PC-9 (cell line): ENCODE data around the gene ISG15. TPM values are rescaled to one million over a fixed set of nuclear protein-coding genes. Genes with fewer than 3 reads are reported as not detected.

Experiments
- BruUV-seq: library from RNA; stranded (reverse); fragments of 400-500 nt; replicated peaks from 2 replicates; lab custom pipeline; 2021; lab: Mats Ljungman, UMichigan
- CTCF ChIA-PET: fragments of 300-600 bp; sonication (Branson Sonifier 250); formaldehyde crosslinking; loops from one replicate; lab custom pipeline; 2022; ENCODE audit warnings: antibody characterized with exemption; lab: Charles Lee
- POLR2A ChIA-PET: fragments of 300-600 bp; sonication (Branson Sonifier 250); formaldehyde crosslinking; loops from one replicate; lab custom pipeline; 2022; ENCODE audit warnings: antibody characterized with exemption; ENCODE audit not compliant: unreplicated experiment; lab: Charles Lee
- DNase-seq, 2 experiments: peaks; one replicate each; pipeline versions ENCODE4 v3.0.0 to v3.0.0-alpha.2; 2015 to 2022; ENCODE audit warnings: mixed read lengths in 1 of 2
- H2AFZ ChIP-seq: fragments of 200-600 bp; sonication (generic); 2 replicates; pipeline ENCODE4 v1.8.1; 2017; ENCODE audit warnings: antibody characterized with exemption
- H3F3A ChIP-seq: fragments of 200-600 bp; sonication (generic); 2 replicates; pipeline ENCODE4 v1.8.1; 2017; ENCODE audit warnings: antibody characterized with exemption, mild to moderate bottlenecking, low read depth; ENCODE audit not compliant: insufficient read depth
- H3K27ac ChIP-seq: fragments of 200-600 bp; sonication (generic); 2 replicates; pipeline ENCODE4 v1.6.1; 2016; ENCODE audit warnings: mixed run types
- H3K27me3 ChIP-seq: fragments of 200-600 bp; sonication (generic); 2 replicates; pipeline ENCODE4 v1.6.1; 2016; ENCODE audit warnings: low read depth, mixed run types; ENCODE audit not compliant: insufficient read depth
- H3K36me3 ChIP-seq: fragments of 200-600 bp; sonication (generic); 2 replicates; pipeline ENCODE4 v1.6.1; 2016; ENCODE audit warnings: low read depth, mixed run types
- H3K4me1 ChIP-seq: fragments of 200-600 bp; sonication (generic); replicated peaks from 2 replicates; pipeline ENCODE4 v1.6.1; 2016; ENCODE audit warnings: mixed run types; ENCODE audit not compliant: insufficient read depth
- H3K4me2 ChIP-seq: fragments of 200-600 bp; sonication (generic); 2 replicates; pipeline ENCODE4 v1.6.1; 2017; ENCODE audit warnings: mixed run types
- H3K4me3 ChIP-seq: fragments of 200-600 bp; sonication (generic); 2 replicates; pipeline ENCODE4 v1.6.1; 2016; ENCODE audit warnings: mixed run types
- H3K79me2 ChIP-seq: fragments of 200-600 bp; sonication (generic); 2 replicates; pipeline ENCODE4 v1.6.1; 2017; ENCODE audit warnings: low read depth, mixed run types
- H3K9me2 ChIP-seq: fragments of 200-600 bp; sonication (generic); 2 replicates; pipeline ENCODE4 v1.8.1; 2017; ENCODE audit warnings: mild to moderate bottlenecking; ENCODE audit not compliant: insufficient read depth
- H3K9me3 ChIP-seq: fragments of 200-600 bp; sonication (generic); 2 replicates; pipeline ENCODE4 v1.8.1; 2016; ENCODE audit warnings: low read depth; ENCODE audit not compliant: insufficient read depth
- H4K20me1 ChIP-seq: fragments of 200-600 bp; sonication (generic); 2 replicates; pipeline ENCODE4 v1.8.1; 2017; ENCODE audit not compliant: insufficient read depth
- EZH2 ChIP-seq: fragments of 200-600 bp; sonication (generic); IDR thresholded peaks from 2 replicates; pipeline ENCODE4 v1.8.0; 2017; ENCODE audit warnings: antibody characterized with exemption, low read depth
- intact Hi-C: fragments of 100-400 bp; cut with micrococcal nuclease; formaldehyde crosslinking; loops from one replicate; pipeline ENCODE4 v1.10.0; 2022; ENCODE audit not compliant: unreplicated experiment
- total RNA-seq: library from RNA; stranded (reverse); gene quantifications from 2 replicates; pipeline ENCODE4 v1.2.3, GENCODE V29; 2021
- TF ChIP-seq, protein P1 (sequence below): fragments of 200-600 bp; sonication (generic); conservative IDR thresholded peaks from 2 replicates; pipeline ENCODE4 v1.6.1; 2017; ENCODE audit warnings: mixed run types, antibody characterized with exemption, mild to moderate bottlenecking, moderate library complexity

ISG15 gene
- total RNA-seq, 1 experiment from 2014 or later, result 20.9 TPM

DNA sequence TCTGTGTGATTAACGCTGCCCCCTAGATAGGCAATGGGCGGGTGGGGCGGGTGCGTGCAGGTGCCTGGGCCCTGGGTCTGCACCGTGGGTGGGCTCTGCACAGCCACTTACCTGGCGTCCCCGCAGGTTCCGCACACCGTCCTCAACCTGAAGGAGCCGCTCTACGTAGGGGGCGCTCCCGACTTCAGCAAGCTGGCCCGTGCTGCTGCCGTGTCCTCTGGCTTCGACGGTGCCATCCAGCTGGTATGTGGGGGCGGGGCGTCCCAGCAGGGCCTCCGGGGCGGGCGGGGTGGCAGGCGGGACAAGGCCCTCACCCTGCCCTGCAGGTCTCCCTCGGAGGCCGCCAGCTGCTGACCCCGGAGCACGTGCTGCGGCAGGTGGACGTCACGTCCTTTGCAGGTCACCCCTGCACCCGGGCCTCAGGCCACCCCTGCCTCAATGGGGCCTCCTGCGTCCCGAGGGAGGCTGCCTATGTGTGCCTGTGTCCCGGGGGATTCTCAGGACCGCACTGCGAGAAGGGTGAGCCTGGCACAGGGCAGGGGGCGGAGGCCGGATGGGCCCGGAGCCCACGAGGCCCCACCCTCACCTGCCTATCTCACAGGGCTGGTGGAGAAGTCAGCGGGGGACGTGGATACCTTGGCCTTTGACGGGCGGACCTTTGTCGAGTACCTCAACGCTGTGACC is 38.0 kb downstream of the ISG15 start:
- H3K4me3 ChIP-seq, result no peak overlapping the region
- H3K9me3 ChIP-seq, result no peaks in the 10 kb centered on the region
- no peaks in the 10 kb centered on the region for H3K9me2 ChIP-seq
- H3K79me2 ChIP-seq, result no peaks in the 10 kb centered on the region
- no peak overlapping the region for H2AFZ ChIP-seq
- no peak overlapping the region for H3K27ac ChIP-seq
- TF ChIP-seq EZH2, result no peak
- TF ChIP-seq, protein P1, sequence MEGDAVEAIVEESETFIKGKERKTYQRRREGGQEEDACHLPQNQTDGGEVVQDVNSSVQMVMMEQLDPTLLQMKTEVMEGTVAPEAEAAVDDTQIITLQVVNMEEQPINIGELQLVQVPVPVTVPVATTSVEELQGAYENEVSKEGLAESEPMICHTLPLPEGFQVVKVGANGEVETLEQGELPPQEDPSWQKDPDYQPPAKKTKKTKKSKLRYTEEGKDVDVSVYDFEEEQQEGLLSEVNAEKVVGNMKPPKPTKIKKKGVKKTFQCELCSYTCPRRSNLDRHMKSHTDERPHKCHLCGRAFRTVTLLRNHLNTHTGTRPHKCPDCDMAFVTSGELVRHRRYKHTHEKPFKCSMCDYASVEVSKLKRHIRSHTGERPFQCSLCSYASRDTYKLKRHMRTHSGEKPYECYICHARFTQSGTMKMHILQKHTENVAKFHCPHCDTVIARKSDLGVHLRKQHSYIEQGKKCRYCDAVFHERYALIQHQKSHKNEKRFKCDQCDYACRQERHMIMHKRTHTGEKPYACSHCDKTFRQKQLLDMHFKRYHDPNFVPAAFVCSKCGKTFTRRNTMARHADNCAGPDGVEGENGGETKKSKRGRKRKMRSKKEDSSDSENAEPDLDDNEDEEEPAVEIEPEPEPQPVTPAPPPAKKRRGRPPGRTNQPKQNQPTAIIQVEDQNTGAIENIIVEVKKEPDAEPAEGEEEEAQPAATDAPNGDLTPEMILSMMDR, result no peak
- no peaks in the 10 kb centered on the region for H3K36me3 ChIP-seq
- no peaks in the 10 kb centered on the region for H3K4me1 ChIP-seq
- H3K4me2 ChIP-seq, result no peak overlapping the region
- no peak for DNase-seq
- H3F3A ChIP-seq, result peaks cover 11% of the 10 kb centered on the region; the same call in 1 of the 2 replicates
- H3K27me3 ChIP-seq, result no peaks in the 10 kb centered on the region
- CTCF ChIA-PET, result no interaction called here
- BruUV-seq, result no TSS peak
- intact Hi-C loops, result no loop called here
- POLR2A ChIA-PET, result no interaction called here
- H4K20me1 ChIP-seq, result no peaks in the 10 kb centered on the region; the same call in 1 of the 2 replicates

DNA sequence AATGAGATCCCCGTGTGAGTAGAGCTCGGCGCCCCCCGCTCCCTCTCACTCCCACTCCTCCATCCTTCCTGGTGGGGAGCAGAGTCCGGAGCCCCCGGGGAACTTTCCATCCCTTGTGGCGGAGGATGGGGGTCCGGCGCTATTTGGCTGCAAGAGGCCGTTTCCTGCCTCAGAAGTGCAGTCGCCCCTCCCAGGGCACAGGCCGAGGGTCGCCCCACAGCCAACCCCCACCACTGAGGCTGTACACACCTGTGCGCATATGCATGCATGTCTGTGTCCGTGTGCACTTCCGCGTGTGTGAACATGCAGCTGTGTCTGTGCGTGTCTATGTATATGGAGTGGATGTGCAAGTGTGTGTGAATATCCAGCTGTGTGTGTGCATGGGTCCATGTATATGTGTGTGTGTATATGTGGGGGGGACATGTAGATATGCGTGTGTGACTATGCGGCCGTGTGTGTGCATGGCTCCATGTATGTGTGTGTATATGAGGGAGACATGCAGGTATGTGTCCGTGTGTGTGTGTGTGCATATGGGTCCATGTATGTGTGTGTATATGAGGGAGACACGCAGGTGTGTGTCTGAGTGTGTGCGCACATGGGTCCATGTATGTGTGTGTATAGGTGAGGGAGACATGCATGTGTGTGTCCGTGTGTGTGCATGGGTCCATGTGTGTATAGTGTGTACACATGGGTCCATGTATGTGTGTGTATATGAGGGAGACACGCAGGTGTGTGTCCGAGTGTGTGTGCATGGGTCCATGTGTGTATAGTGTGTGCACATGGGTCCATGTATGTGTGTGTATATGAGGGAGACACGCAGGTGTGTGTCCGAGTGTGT is 38.9 kb downstream of the ISG15 start:
- Histone ChIP-seq H3K27me3 (no peaks in the 10 kb centered on the region), H3K27ac (no peak overlapping the region), H2AFZ (no peak overlapping the region), H3K36me3 (no peaks in the 10 kb centered on the region), H3K79me2 (no peaks in the 10 kb centered on the region), H3K4me1 (no peaks in the 10 kb centered on the region), H3K9me2 (no peaks in the 10 kb centered on the region), H4K20me1 (no peaks in the 10 kb centered on the region; the same call in 1 of the 2 replicates), H3K9me3 (no peaks in the 10 kb centered on the region), H3K4me2 (no peak overlapping the region), H3K4me3 (no peak overlapping the region), H3F3A (peaks cover 17% of the 10 kb centered on the region; the same call in 1 of the 2 replicates)
- intact Hi-C loops, result no loop called here
- ChIA-PET POLR2A (no interaction called here), CTCF (no interaction called here)
- DNase-seq, result no peak
- TF ChIP-seq, protein P1, result no peak
- no peak for TF ChIP-seq EZH2
- no TSS peak for BruUV-seq

DNA sequence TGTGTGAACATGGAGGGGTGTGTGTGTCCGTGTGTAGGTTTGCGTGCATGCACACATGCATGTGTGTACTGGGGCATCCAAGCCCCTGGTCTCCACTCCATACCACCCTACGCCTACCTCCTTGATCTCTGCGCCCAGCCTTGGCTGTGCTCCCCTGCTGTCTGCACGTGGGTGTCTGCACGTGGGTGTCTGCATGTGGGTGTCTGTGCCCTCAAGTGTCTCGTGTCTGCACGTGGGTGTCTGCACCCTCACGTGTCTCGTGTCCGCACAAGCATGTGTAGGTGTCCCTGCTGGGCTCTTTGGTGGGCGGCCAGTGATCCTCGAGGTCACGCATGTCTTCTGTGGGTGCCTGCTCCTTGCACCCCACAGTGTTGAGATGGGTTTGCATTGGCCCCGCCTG is 39.7 kb downstream of the ISG15 start:
- no peaks in the 10 kb centered on the region for H3K9me2 ChIP-seq
- no peak overlapping the region for H3K27ac ChIP-seq
- TF ChIP-seq, protein P1, result no peak
- no peak for TF ChIP-seq EZH2
- POLR2A ChIA-PET, result no interaction called here
- H3K79me2 ChIP-seq, result no peaks in the 10 kb centered on the region
- H3K36me3 ChIP-seq, result no peaks in the 10 kb centered on the region
- no peak for DNase-seq
- H3K4me2 ChIP-seq, result no peak overlapping the region
- peaks cover 24% of the 10 kb centered on the region; the same call in 1 of the 2 replicates for H3F3A ChIP-seq
- H3K4me3 ChIP-seq, result no peak overlapping the region
- BruUV-seq, result no TSS peak
- no peaks in the 10 kb centered on the region for H3K27me3 ChIP-seq
- CTCF ChIA-PET, result no interaction called here
- H4K20me1 ChIP-seq, result no peaks in the 10 kb centered on the region; the same call in 1 of the 2 replicates
- peaks cover 2% of the 10 kb centered on the region; the same call in 1 of the 2 replicates for H3K4me1 ChIP-seq
- no peaks in the 10 kb centered on the region for H3K9me3 ChIP-seq
- intact Hi-C loops, result no loop called here
- no peak overlapping the region for H2AFZ ChIP-seq
